GM12878 (cell line): Measurements from ENCODE around the gene HSF5.

Source experiments
- CTCF ChIP-seq, 3 experiments: IDR thresholded peaks in 2 of 3; conservative IDR thresholded peaks in 1 of 3; 2 replicates each; pipeline ENCODE4 v1.5.1; 2011; ENCODE audit warnings: low read depth in 3 of 3, low read length in 3 of 3, mild to moderate bottlenecking in 3 of 3, control low read depth in 2 of 3, moderate library complexity in 2 of 3, inconsistent platforms in 1 of 3, mixed read lengths in 1 of 3; ENCODE audit not compliant: control insufficient read depth in 2 of 3, insufficient read depth in 1 of 3; ENCODE audit errors: extremely low read depth in 1 of 3
- EP300 ChIP-seq, 2 experiments: fragments of 150-350 bp in 1 of 2; IDR thresholded peaks; 2 replicates each; pipeline ENCODE4 v1.6.1; 2011 to 2012; ENCODE audit warnings: low read depth in 2 of 2, low read length in 2 of 2, borderline replicate concordance in 1 of 2, improper control_type of control experiment in 1 of 2, inconsistent platforms in 1 of 2; ENCODE audit not compliant: control insufficient read depth in 1 of 2
- REST ChIP-seq: IDR thresholded peaks from 2 replicates; pipeline ENCODE4 v1.6.1; 2012; ENCODE audit warnings: mild to moderate bottlenecking, low read depth, low read length
- TAF1 ChIP-seq: IDR thresholded peaks from 2 replicates; pipeline ENCODE4 v1.6.1; 2011; ENCODE audit warnings: mild to moderate bottlenecking, low read depth, low read length, borderline replicate concordance
- TF ChIP-seq, protein P1 (sequence below): fragments of 450-650 bp; IDR thresholded peaks from 2 replicates; pipeline ENCODE4 v1.6.1; 2017; ENCODE audit warnings: antibody characterized with exemption, mild to moderate bottlenecking, moderate library complexity
- TF ChIP-seq, protein P2 (sequence below): IDR thresholded peaks from 2 replicates; pipeline ENCODE4 v1.6.1; 2011; ENCODE audit warnings: low read depth, mild to moderate bottlenecking, low read length, moderate library complexity, borderline replicate concordance; ENCODE audit errors: extremely low read depth

DNA sequence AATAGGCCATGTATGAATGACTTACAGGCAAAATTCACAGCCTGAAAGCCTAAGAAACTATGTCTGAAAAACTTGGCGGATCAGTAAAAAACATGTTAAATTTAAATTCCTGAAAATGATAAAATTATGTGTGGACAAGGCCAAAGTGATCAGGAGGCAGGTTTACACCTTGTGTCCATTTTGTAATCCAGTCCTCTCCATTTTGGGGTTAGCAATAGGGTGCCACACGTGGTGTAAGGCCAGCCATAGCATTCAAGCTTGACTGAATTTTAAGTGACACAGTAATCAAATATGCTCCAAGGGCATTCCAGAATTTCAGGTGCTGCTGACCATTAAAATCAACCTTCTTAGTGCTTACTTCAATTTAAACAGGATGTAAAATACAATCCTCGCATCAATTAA is 73.6 kb downstream of the HSF5 start:
- TF ChIP-seq TAF1 (no peak), REST (no peak), EP300 (IDR thresholded peaks at IDR 0.05; ENCODE audit: borderline replicate concordance in 1 of 2, control insufficient read depth in 1 of 2, low read depth in 2 of 2, low read length in 2 of 2) (no peak), CTCF (IDR thresholded peaks at IDR 0.05 in 2 of 3, conservative IDR thresholded peaks at IDR 0.05 in 1 of 3; ENCODE audit: control insufficient read depth in 2 of 3, extremely low read depth in 1 of 3, insufficient read depth in 1 of 3, low read depth in 3 of 3, low read length in 3 of 3) (no peak)
- TF ChIP-seq, protein P1, sequence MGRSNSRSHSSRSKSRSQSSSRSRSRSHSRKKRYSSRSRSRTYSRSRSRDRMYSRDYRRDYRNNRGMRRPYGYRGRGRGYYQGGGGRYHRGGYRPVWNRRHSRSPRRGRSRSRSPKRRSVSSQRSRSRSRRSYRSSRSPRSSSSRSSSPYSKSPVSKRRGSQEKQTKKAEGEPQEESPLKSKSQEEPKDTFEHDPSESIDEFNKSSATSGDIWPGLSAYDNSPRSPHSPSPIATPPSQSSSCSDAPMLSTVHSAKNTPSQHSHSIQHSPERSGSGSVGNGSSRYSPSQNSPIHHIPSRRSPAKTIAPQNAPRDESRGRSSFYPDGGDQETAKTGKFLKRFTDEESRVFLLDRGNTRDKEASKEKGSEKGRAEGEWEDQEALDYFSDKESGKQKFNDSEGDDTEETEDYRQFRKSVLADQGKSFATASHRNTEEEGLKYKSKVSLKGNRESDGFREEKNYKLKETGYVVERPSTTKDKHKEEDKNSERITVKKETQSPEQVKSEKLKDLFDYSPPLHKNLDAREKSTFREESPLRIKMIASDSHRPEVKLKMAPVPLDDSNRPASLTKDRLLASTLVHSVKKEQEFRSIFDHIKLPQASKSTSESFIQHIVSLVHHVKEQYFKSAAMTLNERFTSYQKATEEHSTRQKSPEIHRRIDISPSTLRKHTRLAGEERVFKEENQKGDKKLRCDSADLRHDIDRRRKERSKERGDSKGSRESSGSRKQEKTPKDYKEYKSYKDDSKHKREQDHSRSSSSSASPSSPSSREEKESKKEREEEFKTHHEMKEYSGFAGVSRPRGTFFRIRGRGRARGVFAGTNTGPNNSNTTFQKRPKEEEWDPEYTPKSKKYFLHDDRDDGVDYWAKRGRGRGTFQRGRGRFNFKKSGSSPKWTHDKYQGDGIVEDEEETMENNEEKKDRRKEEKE, result no peak
- TF ChIP-seq, protein P2, sequence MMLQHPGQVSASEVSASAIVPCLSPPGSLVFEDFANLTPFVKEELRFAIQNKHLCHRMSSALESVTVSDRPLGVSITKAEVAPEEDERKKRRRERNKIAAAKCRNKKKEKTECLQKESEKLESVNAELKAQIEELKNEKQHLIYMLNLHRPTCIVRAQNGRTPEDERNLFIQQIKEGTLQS, result no peak
